ENCODE data around the gene INSIG2. TPM values are rescaled to one million over a fixed set of nuclear protein-coding genes. Genes with fewer than 3 reads are reported as not detected.

Gene INSIG2
- total and polyA plus RNA-seq, 2 of the 8 experiments (the other 6 are each of a cell fraction or from before 2014, with no cell fraction given) = 7.0 to 11.2 TPM

GRCh38 chr2:118103951-118104940 is 16.0 kb downstream of the INSIG2 start:
- no peak overlapping the region for H3K23ac ChIP-seq (ENCODE audit: insufficient read length)
- no peak overlapping the region for H2AFZ ChIP-seq (ENCODE audit: low read length)
- H4K8ac ChIP-seq (ENCODE audit: extremely low read depth, insufficient read depth, low read length) = no peak overlapping the region
- no peak overlapping the region for H3K4me3 ChIP-seq (ENCODE audit: extremely low read depth in 1 of 4, insufficient read depth in 2 of 4, low read depth in 3 of 4, low read length in 4 of 4)
- H3K79me1 ChIP-seq (ENCODE audit: low read depth, low read length) = no peaks in the 10 kb centered on the region
- no peak overlapping the region for H3K14ac ChIP-seq (ENCODE audit: insufficient read length)
- H3K27ac ChIP-seq (ENCODE audit: low read depth, low read length) = no peak overlapping the region
- ChIA-PET POLR2A (ENCODE audit: partially characterized antibody) (no interaction called here), CTCF (ENCODE audit: partially characterized antibody) (interaction anchor here (0.7 to 1.0 kb wide), 2 partner anchors 12 to 165 kb away, joined by 3 to 4 read pairs; no protein-coding TSS in a partner anchor)
- WGBS, 2 experiments (ENCODE audit: extremely low coverage in 1 of 2, insufficient coverage in 1 of 2, insufficient read length in 1 of 2, insufficient replicate concordance in 2 of 2, low coverage in 1 of 2, low lambda C conversion rate in 2 of 2, missing lambda C conversion rate in 1 of 2) = 98% methylated on average over 2 of the region's 2 CpGs; no CpG with 5 or more reads in 1 of the 2 experiments
- no peak overlapping the region for H3K9ac ChIP-seq (replicated peaks in 1 of 4; ENCODE audit: extremely low read depth in 1 of 4, low read depth in 3 of 4, low read length in 3 of 4)
- H3K56ac ChIP-seq (replicated peaks; ENCODE audit: insufficient read length, low read depth, low read length) = no peak overlapping the region
- no peak overlapping the region for H2BK5ac ChIP-seq (ENCODE audit: low read depth, low read length)
- H3K27me3 ChIP-seq (replicated peaks in 1 of 4; ENCODE audit: control insufficient read depth in 3 of 4, extremely low read depth in 1 of 4, insufficient read depth in 3 of 4, low read length in 3 of 4) = no peaks in the 10 kb centered on the region
- no peak overlapping the region for H2BK20ac ChIP-seq (ENCODE audit: low read length)
- no peaks in the 10 kb centered on the region for H3K9me3 ChIP-seq (ENCODE audit: insufficient read depth in 2 of 2, low read depth in 1 of 2, low read length in 1 of 2)
- no peak overlapping the region for H4K91ac ChIP-seq (replicated peaks; ENCODE audit: insufficient read length, low read length)
- H3K79me2 ChIP-seq (ENCODE audit: control insufficient read depth in 1 of 2, insufficient read depth in 2 of 2, low read length in 2 of 2) = no peaks in the 10 kb centered on the region
- H3K23me2 ChIP-seq (ENCODE audit: low read depth, low read length) = no peaks in the 10 kb centered on the region
- H2BK120ac ChIP-seq (replicated peaks; ENCODE audit: low read depth, low read length) = no peak overlapping the region
- no peak overlapping the region for H3K18ac ChIP-seq (ENCODE audit: extremely low read depth, low read length)
- H4K5ac ChIP-seq (ENCODE audit: insufficient read length, low read depth, low read length) = no peak overlapping the region
- no peak overlapping the region for H2BK12ac ChIP-seq (ENCODE audit: low read depth, low read length)
- no peak for DNase-seq (ENCODE audit: low read depth in 1 of 2, low spot score in 2 of 2)
- FAIRE-seq = no peak
- H3K4ac ChIP-seq (replicated peaks; ENCODE audit: insufficient read length, low read depth, low read length) = no peak overlapping the region
- no peaks in the 10 kb centered on the region for H3K4me1 ChIP-seq (replicated peaks in 1 of 4; ENCODE audit: control insufficient read depth in 3 of 4, insufficient read depth in 4 of 4, low read length in 3 of 4)
- H3K4me2 ChIP-seq (ENCODE audit: insufficient read depth in 1 of 2, low read depth in 2 of 2, low read length in 2 of 2) = no peak overlapping the region
- peaks cover 0 to 19% (median 1%) of the 10 kb centered on the region in 4 experiments; a peak in 5 of 8 replicates for H3K36me3 ChIP-seq (ENCODE audit: control insufficient read depth in 2 of 4, insufficient read depth in 4 of 4, low read length in 3 of 4)
- H2AK5ac ChIP-seq (ENCODE audit: low read depth, low read length) = no peak overlapping the region
- no peak overlapping the region for H2BK15ac ChIP-seq (ENCODE audit: low read length)
- H4K20me1 ChIP-seq (replicated peaks in 1 of 2; ENCODE audit: control insufficient read depth in 1 of 2, insufficient read depth in 2 of 2, low read length in 2 of 2) = no peaks in the 10 kb centered on the region
- TF ChIP-seq MAX (IDR thresholded peaks at IDR 0.05) (no peak), FOSL1 (IDR thresholded peaks at IDR 0.05; ENCODE audit: insufficient read depth, low read depth, low read length) (no peak), SAP30 (IDR thresholded peaks at IDR 0.05; ENCODE audit: insufficient read depth, insufficient replicate concordance, low read length) (no peak), CTBP2 (IDR thresholded peaks at IDR 0.05; ENCODE audit: borderline replicate concordance, insufficient read depth, insufficient read length, low read length) (no peak), TAF1 (IDR thresholded peaks at IDR 0.05; ENCODE audit: low read depth, low read length) (no peak), TBP (IDR thresholded peaks at IDR 0.05; ENCODE audit: low read depth, low read length) (no peak), RXRA (IDR thresholded peaks at IDR 0.05; ENCODE audit: insufficient read depth, low read depth, low read length) (no peak), SP1 (IDR thresholded peaks at IDR 0.05; ENCODE audit: low read depth, low read length) (no peak), GTF2F1 (IDR thresholded peaks at IDR 0.05; ENCODE audit: borderline replicate concordance, low read depth, low read length) (no peak), KDM4A (IDR thresholded peaks at IDR 0.05; ENCODE audit: low read depth, low read length, severe bottlenecking) (no peak)
- TF ChIP-seq, protein P1, sequence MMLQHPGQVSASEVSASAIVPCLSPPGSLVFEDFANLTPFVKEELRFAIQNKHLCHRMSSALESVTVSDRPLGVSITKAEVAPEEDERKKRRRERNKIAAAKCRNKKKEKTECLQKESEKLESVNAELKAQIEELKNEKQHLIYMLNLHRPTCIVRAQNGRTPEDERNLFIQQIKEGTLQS (IDR thresholded peaks at IDR 0.05; ENCODE audit: insufficient read depth, low read depth, low read length) = no peak
